ENCODE measurements around the gene MED1.
"Not testable (repeated sequence)": the region's sequence is repeated elsewhere in the genome, so short reads cannot be mapped to it uniquely, and the experiment has no call there.

DNA sequence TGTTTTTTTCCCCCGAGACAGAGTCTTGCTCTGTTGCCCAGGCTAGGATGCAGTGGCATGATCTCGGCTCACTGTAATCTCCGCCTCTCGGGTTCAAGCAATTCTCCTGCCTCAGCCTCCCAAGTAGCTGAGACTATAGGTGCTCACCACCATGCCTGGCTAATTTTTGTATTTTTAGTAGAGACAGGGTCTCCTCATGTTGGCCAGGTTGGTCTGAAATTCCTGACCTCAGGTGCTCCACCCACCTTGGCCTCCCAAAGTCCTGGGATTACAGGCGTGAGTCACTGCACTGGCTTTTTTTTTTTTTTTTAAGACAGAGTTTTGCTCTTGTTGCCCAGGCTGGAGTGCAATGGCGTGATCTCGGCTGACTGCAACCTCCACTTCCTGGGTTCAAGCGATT is 28.6 kb upstream of the MED1 start:
- not testable (repeated sequence) for TF ChIP-seq TRIM24 (IDR thresholded peaks at IDR 0.05); GABPB2 (CRISPR knock-in tag; conservative IDR thresholded peaks at IDR 0.05); YY1 (IDR thresholded peaks at IDR 0.05; ENCODE audit: borderline replicate concordance in 1 of 3, control insufficient read depth in 1 of 3, extremely low read depth in 1 of 3, insufficient read depth in 3 of 3, insufficient read length in 1 of 3, insufficient replicate concordance in 2 of 3, low read depth in 1 of 3, low read length in 2 of 3); ZEB2 (IDR thresholded peaks at IDR 0.05); ZNF408 (CRISPR knock-in tag; IDR thresholded peaks at IDR 0.05; ENCODE audit: low read depth); NFATC3 (IDR thresholded peaks at IDR 0.05); CBX5 (IDR thresholded peaks at IDR 0.05; ENCODE audit: borderline replicate concordance, low read depth); ZNF695 (CRISPR knock-in tag; IDR thresholded peaks at IDR 0.05); ILK (tag; IDR thresholded peaks at IDR 0.05; ENCODE audit: borderline replicate concordance, low read depth)
- TF ChIP-seq, protein P1, sequence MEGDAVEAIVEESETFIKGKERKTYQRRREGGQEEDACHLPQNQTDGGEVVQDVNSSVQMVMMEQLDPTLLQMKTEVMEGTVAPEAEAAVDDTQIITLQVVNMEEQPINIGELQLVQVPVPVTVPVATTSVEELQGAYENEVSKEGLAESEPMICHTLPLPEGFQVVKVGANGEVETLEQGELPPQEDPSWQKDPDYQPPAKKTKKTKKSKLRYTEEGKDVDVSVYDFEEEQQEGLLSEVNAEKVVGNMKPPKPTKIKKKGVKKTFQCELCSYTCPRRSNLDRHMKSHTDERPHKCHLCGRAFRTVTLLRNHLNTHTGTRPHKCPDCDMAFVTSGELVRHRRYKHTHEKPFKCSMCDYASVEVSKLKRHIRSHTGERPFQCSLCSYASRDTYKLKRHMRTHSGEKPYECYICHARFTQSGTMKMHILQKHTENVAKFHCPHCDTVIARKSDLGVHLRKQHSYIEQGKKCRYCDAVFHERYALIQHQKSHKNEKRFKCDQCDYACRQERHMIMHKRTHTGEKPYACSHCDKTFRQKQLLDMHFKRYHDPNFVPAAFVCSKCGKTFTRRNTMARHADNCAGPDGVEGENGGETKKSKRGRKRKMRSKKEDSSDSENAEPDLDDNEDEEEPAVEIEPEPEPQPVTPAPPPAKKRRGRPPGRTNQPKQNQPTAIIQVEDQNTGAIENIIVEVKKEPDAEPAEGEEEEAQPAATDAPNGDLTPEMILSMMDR (IDR thresholded peaks at IDR 0.05 in 2 of 3, conservative IDR thresholded peaks at IDR 0.05 in 1 of 3; ENCODE audit: insufficient read depth in 2 of 3, low read depth in 1 of 3, low read length in 3 of 3), result not testable (repeated sequence)
- TF ChIP-seq, protein P2, sequence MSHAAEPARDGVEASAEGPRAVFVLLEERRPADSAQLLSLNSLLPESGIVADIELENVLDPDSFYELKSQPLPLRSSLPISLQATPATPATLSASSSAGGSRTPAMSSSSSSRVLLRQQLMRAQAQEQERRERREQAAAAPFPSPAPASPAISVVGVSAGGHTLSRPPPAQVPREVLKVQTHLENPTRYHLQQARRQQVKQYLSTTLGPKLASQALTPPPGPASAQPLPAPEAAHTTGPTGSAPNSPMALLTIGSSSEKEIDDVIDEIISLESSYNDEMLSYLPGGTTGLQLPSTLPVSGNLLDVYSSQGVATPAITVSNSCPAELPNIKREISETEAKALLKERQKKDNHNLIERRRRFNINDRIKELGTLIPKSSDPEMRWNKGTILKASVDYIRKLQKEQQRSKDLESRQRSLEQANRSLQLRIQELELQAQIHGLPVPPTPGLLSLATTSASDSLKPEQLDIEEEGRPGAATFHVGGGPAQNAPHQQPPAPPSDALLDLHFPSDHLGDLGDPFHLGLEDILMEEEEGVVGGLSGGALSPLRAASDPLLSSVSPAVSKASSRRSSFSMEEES (CRISPR knock-in tag; IDR thresholded peaks at IDR 0.05), result not testable (repeated sequence)

All from K562 (cell line).